HepG2 (cell line): ENCODE results near the gene SOX12. TPM values are rescaled to one million over a fixed set of nuclear protein-coding genes. Genes with fewer than 3 reads are reported as not detected.
A peak's percentile ranks its signal among the peaks of the same experiment; 100 is the strongest.

Experiments used
- CEBPG ChIP-seq: IDR thresholded peaks from 2 replicates; pipeline ENCODE4 v1.6.1; 2016
- CENPX ChIP-seq: sonication (generic); formaldehyde crosslinking; IDR thresholded peaks from 2 replicates; pipeline ENCODE4 v1.9.0; 2021; ENCODE audit warnings: mild to moderate bottlenecking, missing genetic modification reagents, moderate library complexity
- CREB3 ChIP-seq: sonication (generic); formaldehyde crosslinking; IDR thresholded peaks from 2 replicates; pipeline ENCODE4 v1.5.0; 2020; ENCODE audit warnings: missing genetic modification reagents
- HNRNPK ChIP-seq: fragments of 200-400 bp; formaldehyde crosslinking; IDR thresholded peaks from 2 replicates; pipeline ENCODE4 v1.6.1; 2018; ENCODE audit warnings: low read length, low read depth, moderate library complexity, mild to moderate bottlenecking; ENCODE audit not compliant: poor library complexity, severe bottlenecking
- IKZF1 ChIP-seq: fragments of 450-650 bp; IDR thresholded peaks from 2 replicates; pipeline ENCODE4 v1.7.1; 2016
- KAT2B ChIP-seq: fragments of 150-350 bp; IDR thresholded peaks from 2 replicates; pipeline ENCODE4 v1.6.1; 2014; ENCODE audit warnings: low read depth, low read length, borderline replicate concordance
- KAT7 ChIP-seq: IDR thresholded peaks from 2 replicates; pipeline ENCODE4 v1.6.1; 2018; ENCODE audit warnings: borderline replicate concordance, missing compliant biosample characterization
- MAFK ChIP-seq, 2 experiments: IDR thresholded peaks in 1 of 2; conservative IDR thresholded peaks in 1 of 2; 2 replicates each; pipeline ENCODE4 v1.6.1; 2011; ENCODE audit warnings: improper control_type of control experiment in 2 of 2, low read length in 2 of 2
- NBN ChIP-seq: fragments of 450-650 bp; conservative IDR thresholded peaks from 2 replicates; pipeline ENCODE4 v1.6.1; 2017
- NCOA5 ChIP-seq: sonication (generic); formaldehyde crosslinking; IDR thresholded peaks from 2 replicates; pipeline ENCODE4 v1.4.0; 2020; ENCODE audit warnings: missing genetic modification reagents
- SMAD3 ChIP-seq: sonication (generic); formaldehyde crosslinking; IDR thresholded peaks from 2 replicates; pipeline ENCODE4 v1.4.0; 2020; ENCODE audit warnings: missing genetic modification reagents
- SMARCC2 ChIP-seq: fragments of 450-650 bp; IDR thresholded peaks from 2 replicates; pipeline ENCODE4 v1.6.1; 2017; ENCODE audit warnings: antibody characterized with exemption, mild to moderate bottlenecking
- SMYD3 ChIP-seq: sonication (generic); formaldehyde crosslinking; IDR thresholded peaks from 2 replicates; pipeline ENCODE4 v1.8.1; 2023; ENCODE audit warnings: mild to moderate bottlenecking, missing genetic modification reagents
- SP1 ChIP-seq, 2 experiments: fragments of 450-650 bp in 1 of 2; sonication (generic) in 1 of 2; formaldehyde crosslinking in 1 of 2; IDR thresholded peaks; 2 replicates each; pipeline versions ENCODE4 v1.4.0 to v1.6.1; 2016 to 2020; ENCODE audit warnings: missing genetic modification reagents in 1 of 2
- SRF ChIP-seq: IDR thresholded peaks from 2 replicates; pipeline ENCODE4 v1.6.1; 2011; ENCODE audit warnings: mild to moderate bottlenecking, low read depth, low read length, moderate library complexity
- YEATS4 ChIP-seq: sonication (generic); formaldehyde crosslinking; IDR thresholded peaks from 2 replicates; pipeline ENCODE4 v1.4.0; 2020; ENCODE audit warnings: missing genetic modification reagents, borderline replicate concordance
- ZNF234 ChIP-seq: sonication (generic); formaldehyde crosslinking; conservative IDR thresholded peaks from 2 replicates; pipeline ENCODE4 v1.5.1; 2020; ENCODE audit warnings: mild to moderate bottlenecking, missing genetic modification reagents
- ZNF24 ChIP-seq: fragments of 450-650 bp; IDR thresholded peaks from 2 replicates; pipeline ENCODE4 v1.6.1; 2017; ENCODE audit warnings: antibody characterized with exemption, mild to moderate bottlenecking
- ZNF326 ChIP-seq: sonication (generic); formaldehyde crosslinking; IDR thresholded peaks from 2 replicates; pipeline ENCODE4 v1.4.0; 2020; ENCODE audit warnings: missing genetic modification reagents, borderline replicate concordance
- ZNF546 ChIP-seq: sonication (generic); formaldehyde crosslinking; conservative IDR thresholded peaks from 2 replicates; pipeline ENCODE4 v1.8.1; 2023; ENCODE audit warnings: mild to moderate bottlenecking, missing genetic modification reagents
- polyA plus RNA-seq, 8 experiments: library from polyadenylated mRNA; depleted of rRNA in 3 of 8; stranded (reverse) in 7 of 8; unstranded in 1 of 8; fragments of >200 nt; fragmentation: Illumina TruSeq in 4 of 8; extraction: Trizol in 4 of 8; gene quantifications; 2 replicates each; pipeline versions ENCODE4 v1.2.1 to v1.2.3, GENCODE V29; 2011 to 2016; ENCODE audit warnings: low read depth in 4 of 8, missing spikeins in 1 of 8, mixed read lengths in 1 of 8; ENCODE audit not compliant: insufficient read depth in 1 of 8
- total RNA-seq, 5 experiments: library from RNA; depleted of rRNA; stranded (reverse); fragments of >200 nt; fragmentation: Illumina TruSeq; extraction: Trizol; gene quantifications; 2 replicates each; pipeline ENCODE4 v1.2.3, GENCODE V29; 2016; ENCODE audit warnings: low read depth in 1 of 5
- TF ChIP-seq, protein P1 (sequence below): sonication (generic); formaldehyde crosslinking; IDR thresholded peaks from 2 replicates; pipeline ENCODE4 v1.4.0; 2020; ENCODE audit warnings: mild to moderate bottlenecking, missing genetic modification reagents, borderline replicate concordance
- TF ChIP-seq, protein P2 (sequence below): sonication (generic); formaldehyde crosslinking; IDR thresholded peaks from 2 replicates; pipeline ENCODE4 v1.4.0; 2020; ENCODE audit warnings: low read depth, missing genetic modification reagents

Gene SOX12
- total and polyA plus RNA-seq, 2 of the 13 experiments (the other 11 are each of a cell fraction or from before 2014, with no cell fraction given): 10.0 to 18.7 TPM

DNA sequence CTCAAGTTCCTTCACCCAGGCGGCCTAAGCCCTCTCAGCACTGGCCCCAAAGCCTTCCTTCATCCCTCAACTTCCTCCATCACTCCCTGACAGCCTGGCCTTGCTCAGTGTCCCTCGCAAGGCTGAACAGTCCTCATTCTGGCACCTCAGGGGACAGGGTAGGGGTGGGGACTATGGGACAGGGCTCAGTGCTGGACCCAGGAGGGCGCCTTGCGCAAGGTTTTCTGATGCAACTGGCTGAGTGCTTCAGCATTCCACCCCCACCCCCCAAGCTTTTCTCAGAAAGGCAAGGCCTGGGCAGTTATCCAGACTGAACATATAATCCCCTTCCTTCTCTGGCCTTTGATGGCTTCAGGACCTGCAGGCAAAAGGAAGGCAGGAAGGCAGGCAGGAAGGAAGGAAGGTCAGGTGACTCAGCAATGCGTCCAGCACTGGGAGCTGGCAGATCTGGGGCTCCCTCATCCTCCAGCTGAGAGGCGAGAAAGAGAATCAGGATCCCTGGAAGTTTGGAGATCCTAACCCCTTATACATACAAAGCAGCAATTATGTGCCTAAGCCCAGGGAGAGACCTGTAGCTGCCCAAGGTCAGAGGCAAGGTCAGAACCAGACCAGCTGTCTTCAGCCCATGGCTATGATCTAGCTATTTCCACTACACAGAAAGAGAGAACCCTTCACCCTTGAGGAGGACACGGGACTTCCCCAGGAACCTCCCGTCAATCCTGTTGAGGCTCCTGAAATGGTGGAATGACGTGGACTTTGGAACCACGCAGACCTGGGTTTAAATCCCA lies 46.6 kb downstream of the SOX12 start (continued):
- TF ChIP-seq SRF (peak; percentile 74), NBN (no peak), ZNF546 (CRISPR knock-in tag) (peak; percentile 90; the same call in 1 of the 2 replicates), SP1 (IDR thresholded peaks at IDR 0.05) (no peak), SP1 (CRISPR knock-in tag; IDR thresholded peaks at IDR 0.05) (peak; percentile 57), NCOA5 (CRISPR knock-in tag) (no peak), SMAD3 (CRISPR knock-in tag) (peak; percentile 94), HNRNPK (no peak), ZNF24 (peak; percentile 52; the same call in 1 of the 2 replicates), SMYD3 (no peak; the same call in 1 of the 2 replicates), CEBPG (CRISPR knock-in tag) (peak; percentile 100), ZNF234 (CRISPR knock-in tag) (no peak), KAT7 (CRISPR knock-in tag) (peak; percentile 64; the same call in 1 of the 2 replicates), ZNF326 (CRISPR knock-in tag) (no peak), KAT2B (no peak), IKZF1 (no peak), MAFK (conservative IDR thresholded peaks at IDR 0.05 in 1 of 2, IDR thresholded peaks at IDR 0.05 in 1 of 2; ENCODE audit: low read length in 2 of 2) (peak in 1 of 2 experiments; percentile 40; a peak in 3 of 4 replicates), CREB3 (CRISPR knock-in tag) (no peak), YEATS4 (CRISPR knock-in tag) (peak; percentile 95), SMARCC2 (no peak), CENPX (no peak)
- TF ChIP-seq, protein P1, sequence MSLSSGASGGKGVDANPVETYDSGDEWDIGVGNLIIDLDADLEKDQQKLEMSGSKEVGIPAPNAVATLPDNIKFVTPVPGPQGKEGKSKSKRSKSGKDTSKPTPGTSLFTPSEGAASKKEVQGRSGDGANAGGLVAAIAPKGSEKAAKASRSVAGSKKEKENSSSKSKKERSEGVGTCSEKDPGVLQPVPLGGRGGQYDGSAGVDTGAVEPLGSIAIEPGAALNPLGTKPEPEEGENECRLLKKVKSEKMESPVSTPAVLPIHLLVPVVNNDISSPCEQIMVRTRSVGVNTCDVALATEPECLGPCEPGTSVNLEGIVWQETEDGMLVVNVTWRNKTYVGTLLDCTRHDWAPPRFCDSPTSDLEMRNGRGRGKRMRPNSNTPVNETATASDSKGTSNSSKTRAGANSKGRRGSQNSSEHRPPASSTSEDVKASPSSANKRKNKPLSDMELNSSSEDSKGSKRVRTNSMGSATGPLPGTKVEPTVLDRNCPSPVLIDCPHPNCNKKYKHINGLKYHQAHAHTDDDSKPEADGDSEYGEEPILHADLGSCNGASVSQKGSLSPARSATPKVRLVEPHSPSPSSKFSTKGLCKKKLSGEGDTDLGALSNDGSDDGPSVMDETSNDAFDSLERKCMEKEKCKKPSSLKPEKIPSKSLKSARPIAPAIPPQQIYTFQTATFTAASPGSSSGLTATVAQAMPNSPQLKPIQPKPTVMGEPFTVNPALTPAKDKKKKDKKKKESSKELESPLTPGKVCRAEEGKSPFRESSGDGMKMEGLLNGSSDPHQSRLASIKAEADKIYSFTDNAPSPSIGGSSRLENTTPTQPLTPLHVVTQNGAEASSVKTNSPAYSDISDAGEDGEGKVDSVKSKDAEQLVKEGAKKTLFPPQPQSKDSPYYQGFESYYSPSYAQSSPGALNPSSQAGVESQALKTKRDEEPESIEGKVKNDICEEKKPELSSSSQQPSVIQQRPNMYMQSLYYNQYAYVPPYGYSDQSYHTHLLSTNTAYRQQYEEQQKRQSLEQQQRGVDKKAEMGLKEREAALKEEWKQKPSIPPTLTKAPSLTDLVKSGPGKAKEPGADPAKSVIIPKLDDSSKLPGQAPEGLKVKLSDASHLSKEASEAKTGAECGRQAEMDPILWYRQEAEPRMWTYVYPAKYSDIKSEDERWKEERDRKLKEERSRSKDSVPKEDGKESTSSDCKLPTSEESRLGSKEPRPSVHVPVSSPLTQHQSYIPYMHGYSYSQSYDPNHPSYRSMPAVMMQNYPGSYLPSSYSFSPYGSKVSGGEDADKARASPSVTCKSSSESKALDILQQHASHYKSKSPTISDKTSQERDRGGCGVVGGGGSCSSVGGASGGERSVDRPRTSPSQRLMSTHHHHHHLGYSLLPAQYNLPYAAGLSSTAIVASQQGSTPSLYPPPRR: peak; percentile 93
- TF ChIP-seq, protein P2, sequence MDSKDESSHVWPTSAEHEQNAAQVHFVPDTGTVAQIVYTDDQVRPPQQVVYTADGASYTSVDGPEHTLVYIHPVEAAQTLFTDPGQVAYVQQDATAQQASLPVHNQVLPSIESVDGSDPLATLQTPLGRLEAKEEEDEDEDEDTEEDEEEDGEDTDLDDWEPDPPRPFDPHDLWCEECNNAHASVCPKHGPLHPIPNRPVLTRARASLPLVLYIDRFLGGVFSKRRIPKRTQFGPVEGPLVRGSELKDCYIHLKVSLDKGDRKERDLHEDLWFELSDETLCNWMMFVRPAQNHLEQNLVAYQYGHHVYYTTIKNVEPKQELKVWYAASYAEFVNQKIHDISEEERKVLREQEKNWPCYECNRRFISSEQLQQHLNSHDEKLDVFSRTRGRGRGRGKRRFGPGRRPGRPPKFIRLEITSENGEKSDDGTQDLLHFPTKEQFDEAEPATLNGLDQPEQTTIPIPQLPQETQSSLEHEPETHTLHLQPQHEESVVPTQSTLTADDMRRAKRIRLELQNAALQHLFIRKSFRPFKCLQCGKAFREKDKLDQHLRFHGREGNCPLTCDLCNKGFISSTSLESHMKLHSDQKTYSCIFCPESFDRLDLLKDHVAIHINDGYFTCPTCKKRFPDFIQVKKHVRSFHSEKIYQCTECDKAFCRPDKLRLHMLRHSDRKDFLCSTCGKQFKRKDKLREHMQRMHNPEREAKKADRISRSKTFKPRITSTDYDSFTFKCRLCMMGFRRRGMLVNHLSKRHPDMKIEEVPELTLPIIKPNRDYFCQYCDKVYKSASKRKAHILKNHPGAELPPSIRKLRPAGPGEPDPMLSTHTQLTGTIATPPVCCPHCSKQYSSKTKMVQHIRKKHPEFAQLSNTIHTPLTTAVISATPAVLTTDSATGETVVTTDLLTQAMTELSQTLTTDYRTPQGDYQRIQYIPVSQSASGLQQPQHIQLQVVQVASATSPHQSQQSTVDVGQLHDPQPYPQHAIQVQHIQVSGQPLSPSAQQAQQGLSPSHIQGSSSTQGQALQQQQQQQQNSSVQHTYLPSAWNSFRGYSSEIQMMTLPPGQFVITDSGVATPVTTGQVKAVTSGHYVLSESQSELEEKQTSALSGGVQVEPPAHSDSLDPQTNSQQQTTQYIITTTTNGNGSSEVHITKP: peak; percentile 89; the same call in 1 of the 2 replicates
